ENCODE data around the gene ARSA.
"Not testable (repeated sequence)": the region's sequence is repeated elsewhere in the genome, so short reads cannot be mapped to it uniquely, and the experiment has no call there.

The ARSA gene

GRCh38 chr22:50621356-50621880 lies 6.5 kb downstream of the ARSA start:
- DNase-seq: peak; percentile 51

GRCh38 chr22:50620593-50621355 lies 7.2 kb downstream of the ARSA start:
- DNase-seq: peak; percentile 54

GRCh38 chr22:50614296-50614695 lies 13.7 kb downstream of the ARSA start:
- DNase-seq: not testable (repeated sequence)

GRCh38 chr22:50613291-50613981 lies 14.5 kb downstream of the ARSA start:
- DNase-seq: no peak

GRCh38 chr22:50612528-50613221 lies 15.3 kb downstream of the ARSA start:
- peak; percentile 41 for DNase-seq

GRCh38 chr22:50612168-50612527 lies 15.8 kb downstream of the ARSA start:
- DNase-seq: no peak

- no peak for DNase-seq
Measured at GRCh38 chr22:50611341-50612060, 16.5 kb downstream of the ARSA start.

GRCh38 chr22:50610581-50610980 lies 17.4 kb downstream of the ARSA start:
- peak; percentile 28 for DNase-seq

- DNase-seq: no peak
Measured at GRCh38 chr22:50610041-50610451, 17.9 kb downstream of the ARSA start.

- no peak for DNase-seq
Measured at GRCh38 chr22:50609599-50609998, 18.4 kb downstream of the ARSA start.

GRCh38 chr22:50608996-50609395 lies 19.0 kb downstream of the ARSA start:
- no peak for DNase-seq

GRCh38 chr22:50608058-50608840 lies 19.7 kb downstream of the ARSA start:
- DNase-seq: not testable (repeated sequence)

GRCh38 chr22:50607659-50608020 lies 20.3 kb downstream of the ARSA start:
- DNase-seq: peak; percentile 28

GRCh38 chr22:50606946-50607658 lies 20.9 kb downstream of the ARSA start:
- DNase-seq: peak; percentile 27

- DNase-seq: peak; percentile 36
Measured at GRCh38 chr22:50606165-50606945, 21.6 kb downstream of the ARSA start.

GRCh38 chr22:50605613-50606074 lies 22.3 kb downstream of the ARSA start:
- DNase-seq: no peak

- DNase-seq: peak; percentile 27
Measured at GRCh38 chr22:50605002-50605612, 22.8 kb downstream of the ARSA start.

- DNase-seq: no peak
Measured at GRCh38 chr22:50604256-50605001, 23.5 kb downstream of the ARSA start.
